Esophagus squamous epithelium (tissue), 4 donors: ENCODE data around the gene LRRC32.

Source experiments
- POLR2A ChIP-seq, 4 donors: fragments of 450-650 bp; IDR thresholded peaks; one replicate each; pipeline ENCODE4 v1.6.1; 2017; ENCODE audit warnings: antibody characterized with exemption in 4 of 4, mild to moderate bottlenecking in 4 of 4, moderate library complexity in 3 of 4
- TF ChIP-seq, protein P1 (sequence below), 6 experiments: fragments of 450-650 bp in 4 of 6; fragments of 200-600 bp in 2 of 6; sonication (generic) in 2 of 6; IDR thresholded peaks; one replicate each; pipeline ENCODE4 v1.5.1; 2016 to 2019; ENCODE audit warnings: antibody characterized with exemption in 6 of 6, mild to moderate bottlenecking in 4 of 6, moderate library complexity in 4 of 6

GRCh38 chr11:76673176-76674142 lies 2.9 kb upstream of the LRRC32 start:
- TF ChIP-seq, protein P1, sequence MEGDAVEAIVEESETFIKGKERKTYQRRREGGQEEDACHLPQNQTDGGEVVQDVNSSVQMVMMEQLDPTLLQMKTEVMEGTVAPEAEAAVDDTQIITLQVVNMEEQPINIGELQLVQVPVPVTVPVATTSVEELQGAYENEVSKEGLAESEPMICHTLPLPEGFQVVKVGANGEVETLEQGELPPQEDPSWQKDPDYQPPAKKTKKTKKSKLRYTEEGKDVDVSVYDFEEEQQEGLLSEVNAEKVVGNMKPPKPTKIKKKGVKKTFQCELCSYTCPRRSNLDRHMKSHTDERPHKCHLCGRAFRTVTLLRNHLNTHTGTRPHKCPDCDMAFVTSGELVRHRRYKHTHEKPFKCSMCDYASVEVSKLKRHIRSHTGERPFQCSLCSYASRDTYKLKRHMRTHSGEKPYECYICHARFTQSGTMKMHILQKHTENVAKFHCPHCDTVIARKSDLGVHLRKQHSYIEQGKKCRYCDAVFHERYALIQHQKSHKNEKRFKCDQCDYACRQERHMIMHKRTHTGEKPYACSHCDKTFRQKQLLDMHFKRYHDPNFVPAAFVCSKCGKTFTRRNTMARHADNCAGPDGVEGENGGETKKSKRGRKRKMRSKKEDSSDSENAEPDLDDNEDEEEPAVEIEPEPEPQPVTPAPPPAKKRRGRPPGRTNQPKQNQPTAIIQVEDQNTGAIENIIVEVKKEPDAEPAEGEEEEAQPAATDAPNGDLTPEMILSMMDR (IDR thresholded peaks at IDR 0.05): no peak
- no peak for TF ChIP-seq POLR2A (IDR thresholded peaks at IDR 0.05)
